ENCODE results near the gene PHF1.

- TF ChIP-seq EZH2 (IDR thresholded peaks at IDR 0.05; ENCODE audit: low read length) (no peak), CTCF (optimal IDR thresholded peaks at IDR 0.05 in 1 of 3, IDR thresholded peaks at IDR 0.05 in 1 of 3, conservative IDR thresholded peaks at IDR 0.05 in 1 of 3; ENCODE audit: extremely low read depth in 1 of 3, insufficient read depth in 2 of 3, low read length in 3 of 3) (no peak)
These were observed 45.3 kb downstream of the PHF1 start for GRCh38 chr6:33456156-33456555.

All from keratinocyte (primary cell).